Neural cell (in vitro differentiated cells): ENCODE data around the gene COL5A1. TPM values are rescaled to one million over a fixed set of nuclear protein-coding genes. Genes with fewer than 3 reads are reported as not detected.

Source experiments
- H2AFZ ChIP-seq: fragments of 200-600, 300-800 bp; sonication (generic), shearing (Covaris generic); 2 replicates; pipeline ENCODE4 v1.6.0; 2014; ENCODE audit warnings: low read depth, mild to moderate bottlenecking, antibody characterized with exemption, low read length, moderate library complexity
- H3F3A ChIP-seq: fragments of 200-600 bp; shearing (Covaris generic); 2 replicates; pipeline ENCODE4 v1.6.1; 2016; ENCODE audit warnings: mild to moderate bottlenecking, moderate library complexity, mixed read lengths, antibody characterized with exemption, low read length; ENCODE audit not compliant: insufficient read depth, poor library complexity, severe bottlenecking
- H3K27ac ChIP-seq: fragments of 200-600, 300-800 bp; sonication (generic), shearing (Covaris generic); 2 replicates; pipeline ENCODE4 v1.5.1; 2014; ENCODE audit warnings: mild to moderate bottlenecking, low read length, moderate library complexity
- H3K27me3 ChIP-seq: fragments of 300-800, 200-600 bp; sonication (generic), shearing (Covaris generic); 2 replicates; pipeline ENCODE4 v1.6.0; 2014; ENCODE audit warnings: mild to moderate bottlenecking, low read depth, low read length, moderate library complexity; ENCODE audit not compliant: insufficient read depth
- H3K36me3 ChIP-seq: fragments of 300-800, 200-600 bp; sonication (generic), shearing (Covaris generic); 2 replicates; pipeline ENCODE4 v1.5.1; 2014; ENCODE audit warnings: mild to moderate bottlenecking, antibody characterized with exemption, low read length, moderate library complexity; ENCODE audit not compliant: insufficient read depth
- H3K4me2 ChIP-seq: fragments of 300-800, 200-600 bp; sonication (generic), shearing (Covaris generic); 2 replicates; pipeline ENCODE4 v1.6.0; 2014; ENCODE audit warnings: mild to moderate bottlenecking, low read length
- H3K4me3 ChIP-seq: fragments of 300-800, 200-600 bp; sonication (generic), shearing (Covaris generic); 2 replicates; pipeline ENCODE4 v1.5.1; 2014; ENCODE audit warnings: mild to moderate bottlenecking, low read length, moderate library complexity
- H3K79me2 ChIP-seq: fragments of 200-600 bp; shearing (Covaris generic); replicated peaks from 2 replicates; pipeline ENCODE4 v1.6.0; 2014; ENCODE audit warnings: mild to moderate bottlenecking, low read length, moderate library complexity; ENCODE audit not compliant: insufficient read depth
- H3K9ac ChIP-seq: fragments of 300-800, 200-600 bp; sonication (generic), shearing (Covaris generic); 2 replicates; pipeline ENCODE4 v1.6.1; 2016; ENCODE audit warnings: mild to moderate bottlenecking, low read length, mixed read lengths
- H3K9me2 ChIP-seq: fragments of 200-600 bp; shearing (Covaris generic); 2 replicates; pipeline ENCODE4 v1.6.1; 2016; ENCODE audit warnings: mild to moderate bottlenecking, low read length, mixed read lengths; ENCODE audit not compliant: insufficient read depth
- H3K9me3 ChIP-seq: fragments of 200-600, 300-800 bp; sonication (generic), shearing (Covaris generic); 2 replicates; pipeline ENCODE4 v1.6.1; 2016; ENCODE audit warnings: mild to moderate bottlenecking, mixed run types, low read length, moderate library complexity, mixed read lengths
- H4K20me1 ChIP-seq: fragments of 200-600 bp; shearing (Covaris generic); 2 replicates; pipeline ENCODE4 v1.6.1; 2016; ENCODE audit warnings: mild to moderate bottlenecking, mixed run types; ENCODE audit not compliant: insufficient read depth
- CTCF ChIP-seq: fragments of 450-650 bp; IDR thresholded peaks from 2 replicates; pipeline ENCODE4 v1.5.1; 2014; ENCODE audit warnings: antibody characterized with exemption, mild to moderate bottlenecking, moderate library complexity; ENCODE audit not compliant: poor library complexity, severe bottlenecking
- EP300 ChIP-seq: fragments of 450-650 bp; conservative IDR thresholded peaks from 2 replicates; pipeline ENCODE4 v1.6.1; 2014; ENCODE audit warnings: antibody characterized with exemption, mild to moderate bottlenecking, moderate library complexity; ENCODE audit not compliant: poor library complexity, severe bottlenecking
- EZH2 ChIP-seq: fragments of 200-600, 300-800 bp; shearing (Covaris generic), sonication (generic); IDR thresholded peaks from 2 replicates; pipeline ENCODE4 v1.6.1; 2014; ENCODE audit warnings: antibody characterized with exemption, low read length, borderline replicate concordance, mild to moderate bottlenecking; ENCODE audit not compliant: insufficient read depth, poor library complexity, severe bottlenecking
- MXI1 ChIP-seq: fragments of 450-650 bp; conservative IDR thresholded peaks from 2 replicates; pipeline ENCODE4 v1.6.1; 2014; ENCODE audit warnings: antibody characterized with exemption, mild to moderate bottlenecking; ENCODE audit not compliant: poor library complexity, severe bottlenecking
- POLR2AphosphoS5 ChIP-seq: IDR thresholded peaks from 2 replicates; pipeline ENCODE4 v1.6.1; 2012
- RAD21 ChIP-seq: fragments of 450-650 bp; conservative IDR thresholded peaks from 2 replicates; pipeline ENCODE4 v1.6.1; 2014; ENCODE audit warnings: antibody characterized with exemption, mild to moderate bottlenecking, moderate library complexity
- REST ChIP-seq: IDR thresholded peaks from 2 replicates; pipeline ENCODE4 v1.6.1; 2012; ENCODE audit warnings: borderline replicate concordance
- SMC3 ChIP-seq: fragments of 450-650 bp; conservative IDR thresholded peaks from 2 replicates; pipeline ENCODE4 v1.6.1; 2014; ENCODE audit warnings: antibody characterized with exemption, mild to moderate bottlenecking, moderate library complexity; ENCODE audit not compliant: poor library complexity
- polyA plus RNA-seq: library from polyadenylated mRNA; depleted of rRNA; stranded (reverse); fragments of >200 nt; gene quantifications from 2 replicates; pipeline ENCODE4 v1.2.3, GENCODE V29; 2014

The COL5A1 gene
- polyA plus RNA-seq, 1 donor from 2014 or later: not detected

GRCh38 chr9:134867917-134868750 is 226.5 kb downstream of the COL5A1 start:
- H3K27me3 ChIP-seq: no peaks in the 10 kb centered on the region
- H3K4me2 ChIP-seq: no peak overlapping the region
- no peak overlapping the region for H3K4me3 ChIP-seq
- H3K9me3 ChIP-seq: no peaks in the 10 kb centered on the region
- H3K79me2 ChIP-seq: no peaks in the 10 kb centered on the region
- no peak overlapping the region for H3K27ac ChIP-seq
- no peak overlapping the region for H3K9ac ChIP-seq
- H3F3A ChIP-seq: no peaks in the 10 kb centered on the region
- H2AFZ ChIP-seq: no peak overlapping the region
- no peaks in the 10 kb centered on the region for H3K36me3 ChIP-seq
- TF ChIP-seq MXI1 (no peak), RAD21 (no peak), POLR2AphosphoS5 (no peak), SMC3 (no peak), EP300 (no peak), CTCF (no peak), REST (no peak)
- no peaks in the 10 kb centered on the region for H4K20me1 ChIP-seq
- no peaks in the 10 kb centered on the region for H3K9me2 ChIP-seq

DNA sequence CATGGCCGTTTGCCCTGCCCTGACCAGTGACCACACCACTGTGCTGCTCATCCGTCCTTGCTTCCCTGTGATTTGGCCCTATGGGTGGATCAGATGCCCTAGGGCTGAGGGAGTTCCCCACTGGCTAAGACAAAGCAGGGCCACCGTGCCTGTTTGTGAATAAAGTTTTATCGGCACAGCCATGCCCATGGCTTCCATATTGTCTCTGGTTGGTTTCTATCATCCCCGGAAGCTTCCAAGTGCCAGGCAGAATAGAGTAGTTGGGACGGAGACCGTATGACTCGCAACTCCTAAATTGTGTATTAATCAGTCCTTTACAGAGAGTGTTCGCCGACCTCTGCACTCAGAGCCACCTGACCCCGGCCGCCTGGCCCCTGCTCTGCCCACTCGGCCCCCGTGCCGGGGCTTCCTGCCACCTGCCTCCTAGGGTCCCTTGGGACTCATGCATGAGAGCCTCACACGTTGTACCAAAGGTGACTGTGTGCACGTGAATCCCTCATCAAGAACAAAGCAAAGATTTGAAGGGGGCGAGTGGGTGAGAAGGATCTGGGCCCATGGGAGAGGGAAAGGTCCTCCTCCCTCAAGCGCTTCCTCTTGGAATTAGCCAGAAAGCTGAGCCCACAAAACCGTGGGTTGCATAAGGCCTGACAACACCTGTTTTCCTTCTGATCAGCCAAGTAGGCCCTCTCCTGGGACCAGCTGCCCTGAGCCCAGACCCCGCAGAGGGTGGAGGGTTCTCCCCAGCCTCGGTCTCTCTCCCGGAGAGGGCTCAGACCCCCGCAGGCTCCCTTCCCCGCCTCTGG is 227.3 kb downstream of the COL5A1 start:
- no peaks in the 10 kb centered on the region for H3K36me3 ChIP-seq
- H3K27me3 ChIP-seq: no peaks in the 10 kb centered on the region
- no peak overlapping the region for H3K4me3 ChIP-seq
- no peaks in the 10 kb centered on the region for H3K79me2 ChIP-seq
- no peak overlapping the region for H3K4me2 ChIP-seq
- H4K20me1 ChIP-seq: no peaks in the 10 kb centered on the region
- H3K9me3 ChIP-seq: peaks cover 1% of the 10 kb centered on the region
- no peak overlapping the region for H3K27ac ChIP-seq
- no peak overlapping the region for H2AFZ ChIP-seq
- H3F3A ChIP-seq: no peaks in the 10 kb centered on the region
- TF ChIP-seq EZH2 (no peak), CTCF (no peak)
- H3K9ac ChIP-seq: no peak overlapping the region
- H3K9me2 ChIP-seq: no peaks in the 10 kb centered on the region
